NCI-H1694 treated with DMSO at 0.1 percent for 48 hours (cell line): ENCODE data around the gene GABRD.

Experiments used
- DNase-seq: peaks from one replicate; lab custom pipeline; 2025; lab: John Stamatoyannopoulos, UW

Gene GABRD

GRCh38 chr1:2039251-2039650 is 20.1 kb downstream of the GABRD start:
- DNase-seq: no peak

GRCh38 chr1:2041305-2041704 is 22.2 kb downstream of the GABRD start:
- DNase-seq: no peak

GRCh38 chr1:2041887-2042286 is 22.7 kb downstream of the GABRD start:
- DNase-seq: no peak

- DNase-seq: no peak
Measured at GRCh38 chr1:2042830-2043773, 24.0 kb downstream of the GABRD start.

GRCh38 chr1:2043886-2044285 is 24.7 kb downstream of the GABRD start:
- no peak for DNase-seq

GRCh38 chr1:2044510-2045319 is 25.6 kb downstream of the GABRD start:
- DNase-seq: no peak

GRCh38 chr1:2045468-2046173 is 26.5 kb downstream of the GABRD start:
- DNase-seq: no peak

GRCh38 chr1:2046174-2046917 is 27.2 kb downstream of the GABRD start:
- no peak for DNase-seq

- no peak for DNase-seq
Measured at GRCh38 chr1:2046953-2047748, 28.0 kb downstream of the GABRD start.

GRCh38 chr1:2047749-2048729 is 28.9 kb downstream of the GABRD start:
- DNase-seq: no peak

- no peak for DNase-seq
Measured at GRCh38 chr1:2049225-2049717, 30.1 kb downstream of the GABRD start.

GRCh38 chr1:2049718-2050431 is 30.7 kb downstream of the GABRD start, which contains the start of gene PRKCZ:
Gene PRKCZ (plus strand): TSS chr1:2050411. CDS start chr1:2050631, 220 bp downstream.
- DNase-seq: peak; percentile 20

GRCh38 chr1:2050461-2050792 is 31.3 kb downstream of the GABRD start:
- no peak for DNase-seq

- DNase-seq: no peak
Measured at GRCh38 chr1:2050793-2051682, 31.9 kb downstream of the GABRD start.

- no peak for DNase-seq
Measured at GRCh38 chr1:2052054-2052679, 33.0 kb downstream of the GABRD start.

- no peak for DNase-seq
Measured at GRCh38 chr1:2052756-2053155, 33.6 kb downstream of the GABRD start.

GRCh38 chr1:2053217-2053616 is 34.1 kb downstream of the GABRD start:
- DNase-seq: no peak
